Osteocyte (in vitro differentiated cells): ENCODE measurements around the gene KLHL18. TPM values are rescaled to one million over a fixed set of nuclear protein-coding genes. Genes with fewer than 3 reads are reported as not detected.
"Not testable (repeated sequence)": the region's sequence is repeated elsewhere in the genome, so short reads cannot be mapped to it uniquely, and the experiment has no call there.

Experiments used
- DNase-seq: peaks from one replicate; pipeline ENCODE4 v3.0.0; 2021; ENCODE audit warnings: mixed read lengths; ENCODE audit not compliant: unreplicated experiment; ENCODE audit errors: extremely low spot score
- H3K27ac Mint-ChIP-seq: one replicate; pipeline ENCODE4 v1.8.0; 2021; ENCODE audit warnings: mild to moderate bottlenecking, mixed read lengths; ENCODE audit not compliant: unreplicated experiment
- H3K27me3 Mint-ChIP-seq: one replicate; pipeline ENCODE4 v1.8.0; 2021; ENCODE audit warnings: mixed read lengths; ENCODE audit not compliant: unreplicated experiment
- H3K36me3 Mint-ChIP-seq: one replicate; pipeline ENCODE4 v1.8.0; 2021; ENCODE audit warnings: mixed read lengths; ENCODE audit not compliant: unreplicated experiment
- H3K4me1 Mint-ChIP-seq: one replicate; pipeline ENCODE4 v1.8.0; 2021; ENCODE audit warnings: mixed read lengths; ENCODE audit not compliant: unreplicated experiment
- H3K4me3 Mint-ChIP-seq: one replicate; pipeline ENCODE4 v1.8.0; 2021; ENCODE audit warnings: mild to moderate bottlenecking, moderate library complexity, mixed read lengths; ENCODE audit not compliant: unreplicated experiment
- H3K9me3 Mint-ChIP-seq: one replicate; pipeline ENCODE4 v1.8.0; 2021; ENCODE audit warnings: mixed read lengths; ENCODE audit not compliant: unreplicated experiment
- CTCF ChIP-seq: fragments of 200-600 bp; sonication (generic); IDR thresholded peaks from 2 replicates; pipeline ENCODE4 v1.5.0; 2021; ENCODE audit warnings: antibody characterized with exemption, mild to moderate bottlenecking, moderate library complexity
- total RNA-seq: library from RNA; stranded (reverse); gene quantifications from 2 replicates; pipeline ENCODE4 v1.2.1, GENCODE V29; 2021

KLHL18 gene
- total RNA-seq, 1 donor from 2014 or later: 29.1 TPM

- DNase-seq: no peak
- H3K27ac Mint-ChIP-seq: no peak overlapping the region
- H3K9me3 Mint-ChIP-seq: no peaks in the 10 kb centered on the region
- no peak overlapping the region for H3K4me3 Mint-ChIP-seq
- H3K36me3 Mint-ChIP-seq: peaks cover 19% of the 10 kb centered on the region
- no peak for TF ChIP-seq CTCF
- H3K27me3 Mint-ChIP-seq: no peaks in the 10 kb centered on the region
- peaks cover 1% of the 10 kb centered on the region for H3K4me1 Mint-ChIP-seq
These were observed 18.7 kb downstream of the KLHL18 start for GRCh38 chr3:47301456-47301855.

GRCh38 chr3:47306022-47306421 lies 23.3 kb downstream of the KLHL18 start:
- no peak overlapping the region for H3K27ac Mint-ChIP-seq
- no peaks in the 10 kb centered on the region for H3K9me3 Mint-ChIP-seq
- no peak overlapping the region for H3K4me3 Mint-ChIP-seq
- H3K4me1 Mint-ChIP-seq: peaks cover 2% of the 10 kb centered on the region
- H3K36me3 Mint-ChIP-seq: peaks cover 14% of the 10 kb centered on the region
- no peaks in the 10 kb centered on the region for H3K27me3 Mint-ChIP-seq
- TF ChIP-seq CTCF: no peak
- DNase-seq: no peak

- H3K27ac Mint-ChIP-seq, H3K36me3 Mint-ChIP-seq, H3K4me1 Mint-ChIP-seq, H3K27me3 Mint-ChIP-seq, DNase-seq, H3K4me3 Mint-ChIP-seq, H3K9me3 Mint-ChIP-seq: not testable (repeated sequence)
These were observed 26.5 kb downstream of the KLHL18 start for GRCh38 chr3:47309231-47309630.

- no peak overlapping the region for H3K27ac Mint-ChIP-seq
- no peak for TF ChIP-seq CTCF
- no peaks in the 10 kb centered on the region for H3K27me3 Mint-ChIP-seq
- no peak overlapping the region for H3K4me3 Mint-ChIP-seq
- H3K36me3 Mint-ChIP-seq: peaks cover 4% of the 10 kb centered on the region
- H3K4me1 Mint-ChIP-seq: peaks cover 12% of the 10 kb centered on the region
- no peak for DNase-seq
- H3K9me3 Mint-ChIP-seq: no peaks in the 10 kb centered on the region
These were observed 27.6 kb downstream of the KLHL18 start for GRCh38 chr3:47310391-47310790.

GRCh38 chr3:47313341-47314055 lies 30.8 kb downstream of the KLHL18 start:
- no peak for TF ChIP-seq CTCF
- H3K4me1 Mint-ChIP-seq: peaks cover 18% of the 10 kb centered on the region

More at GRCh38 chr3:47313341-47314055, 30.8 kb downstream of the KLHL18 start:
- Mint-ChIP-seq H3K36me3 (peaks cover 4% of the 10 kb centered on the region), H3K4me3 (no peak overlapping the region), H3K9me3 (no peaks in the 10 kb centered on the region), H3K27me3 (no peaks in the 10 kb centered on the region), H3K27ac (no peak overlapping the region)
- DNase-seq: no peak
